B cell (primary cell): ENCODE measurements around the gene PIM3. TPM values are rescaled to one million over a fixed set of nuclear protein-coding genes. Genes with fewer than 3 reads are reported as not detected.

Experiments
- ATAC-seq: fragments of 200-7000 bp; cut with Tn5 transposase; one replicate; pipeline ENCODE4 v1.10.0; 2021; ENCODE audit warnings: low read depth, mild to moderate bottlenecking, moderate number of reproducible peaks, moderate library complexity
- CTCF ChIA-PET: fragments of 350-600 bp; sonication (Branson Sonifier 250); formaldehyde crosslinking; loops from one replicate; lab custom pipeline; 2021; ENCODE audit warnings: antibody characterized with exemption, inconsistent platforms; lab: Charles Lee
- POLR2A ChIA-PET: fragments of 350-600 bp; sonication (Branson Sonifier 250); formaldehyde crosslinking; loops from one replicate; lab custom pipeline; 2021; ENCODE audit warnings: antibody characterized with exemption; lab: Charles Lee
- DNase-seq: peaks from one replicate; pipeline ENCODE4 v3.0.0; 2013
- H2AFZ ChIP-seq: 2 replicates; pipeline ENCODE4 v1.6.1; 2012; ENCODE audit warnings: mild to moderate bottlenecking, low read depth, low read length; ENCODE audit not compliant: insufficient read depth, poor library complexity, severe bottlenecking
- H3K27ac ChIP-seq, 2 donors: 1 replicate in 1 of 2; 2 replicates in 1 of 2; pipeline ENCODE4 v1.5.1; 2012 to 2013; ENCODE audit warnings: low read length in 2 of 2, mild to moderate bottlenecking in 2 of 2, moderate library complexity in 1 of 2
- H3K27me3 ChIP-seq, 4 experiments: fragments of 200-600 bp in 1 of 4; sonication (generic) in 1 of 4; replicated peaks in 1 of 4; 1 replicate in 2 of 4; 2 replicates in 2 of 4; pipeline versions ENCODE4 v1.6.1 to v1.7.0; 2013 to 2016; ENCODE audit warnings: low read length in 3 of 4, mild to moderate bottlenecking in 2 of 4, mixed read lengths in 1 of 4, moderate library complexity in 1 of 4; ENCODE audit not compliant: insufficient read depth in 4 of 4, control insufficient read depth in 3 of 4; ENCODE audit errors: control extremely low read depth in 1 of 4
- H3K36me3 ChIP-seq, 2 experiments: replicated peaks in 1 of 2; 1 replicate in 1 of 2; 2 replicates in 1 of 2; pipeline versions ENCODE4 v1.6.1 to v1.7.1; 2013; ENCODE audit warnings: low read length in 1 of 2; ENCODE audit not compliant: insufficient read depth in 2 of 2, control insufficient read depth in 1 of 2; ENCODE audit errors: control extremely low read depth in 1 of 2, extremely low read depth in 1 of 2
- H3K4me1 ChIP-seq, 2 donors: fragments of 200-600 bp in 1 of 2; sonication (generic) in 1 of 2; 1 replicate in 1 of 2; 2 replicates in 1 of 2; pipeline versions ENCODE4 v1.5.1 to v1.6.1; 2013 to 2017; ENCODE audit warnings: low read length in 2 of 2; ENCODE audit not compliant: control insufficient read depth in 2 of 2, insufficient read depth in 2 of 2
- H3K4me2 ChIP-seq: replicated peaks from 2 replicates; pipeline ENCODE3; 2012; ENCODE audit warnings: mild to moderate bottlenecking, low read depth, low read length; ENCODE audit not compliant: poor library complexity, severe bottlenecking
- H3K4me3 ChIP-seq, 5 experiments: fragments of 200-600 bp in 1 of 5; sonication (generic) in 1 of 5; 1 replicate in 3 of 5; 2 replicates in 2 of 5; pipeline versions ENCODE4 v1.5.1 to v1.7.0; 2011 to 2016; ENCODE audit warnings: low read length in 4 of 5, mild to moderate bottlenecking in 4 of 5, low read depth in 2 of 5, control low read depth in 1 of 5, moderate library complexity in 1 of 5; ENCODE audit not compliant: insufficient read depth in 1 of 5; ENCODE audit errors: control extremely low read depth in 1 of 5, extremely low read depth in 1 of 5
- H3K79me2 ChIP-seq: fragments of 200-600 bp; sonication (generic); one replicate; pipeline ENCODE4 v1.6.0; 2016; ENCODE audit warnings: low read length; ENCODE audit not compliant: control insufficient read depth, insufficient read depth
- H3K9ac ChIP-seq: fragments of 200-600 bp; sonication (generic); 2 replicates; pipeline ENCODE4 v1.6.1; 2017; ENCODE audit warnings: mild to moderate bottlenecking, low read length, moderate library complexity
- H3K9me3 ChIP-seq, 3 donors: one replicate each; pipeline versions ENCODE4 v1.6.1 to v1.7.1; 2013; ENCODE audit warnings: low read length in 2 of 3; ENCODE audit not compliant: control insufficient read depth in 2 of 3, insufficient read depth in 1 of 3; ENCODE audit errors: control extremely low read depth in 1 of 3
- H4K20me1 ChIP-seq: 2 replicates; pipeline ENCODE4 v1.6.0; 2012; ENCODE audit warnings: mild to moderate bottlenecking, low read length; ENCODE audit not compliant: insufficient read depth, control insufficient read depth, poor library complexity, severe bottlenecking
- H3K27ac Mint-ChIP-seq: one replicate; pipeline ENCODE4 v1.8.0; 2021; ENCODE audit warnings: mixed read lengths
- H3K27me3 Mint-ChIP-seq: one replicate; pipeline ENCODE4 v1.8.0; 2021; ENCODE audit warnings: mixed read lengths
- H3K4me1 Mint-ChIP-seq: one replicate; pipeline ENCODE4 v1.8.0; 2021; ENCODE audit warnings: mixed read lengths
- H3K4me3 Mint-ChIP-seq: one replicate; pipeline ENCODE4 v1.8.0; 2021; ENCODE audit warnings: mixed read lengths
- H3K9me3 Mint-ChIP-seq: one replicate; pipeline ENCODE4 v1.8.0; 2022; ENCODE audit warnings: mixed read lengths; ENCODE audit not compliant: insufficient read depth
- CTCF ChIP-seq: fragments of 200-600 bp; IDR thresholded peaks from one replicate; pipeline ENCODE4 v1.8.0; 2022; ENCODE audit warnings: antibody characterized with exemption, mild to moderate bottlenecking
- EZH2 ChIP-seq: IDR thresholded peaks from 2 replicates; pipeline ENCODE4 v1.6.1; 2012; ENCODE audit warnings: borderline replicate concordance, low read depth, mild to moderate bottlenecking, moderate library complexity, low read length; ENCODE audit not compliant: insufficient read depth, poor library complexity, severe bottlenecking
- WGBS: methylation state at CpG from one replicate; pipeline ENCODE4 v1.1.5; 2013; ENCODE audit warnings: missing lambda C conversion rate; ENCODE audit not compliant: insufficient coverage; 5-methylcytosine and 5-hydroxymethylcytosine counted together
- intact Hi-C: fragments of 100-400 bp; cut with micrococcal nuclease; formaldehyde crosslinking; loops from one replicate; pipeline ENCODE4 v1.10.0; 2022
- polyA plus RNA-seq: library from polyadenylated mRNA; depleted of rRNA; stranded (reverse); fragments of >200 nt; gene quantifications from 2 replicates; pipeline ENCODE4 v1.2.3, GENCODE V29; 2012
- total RNA-seq, 2 donors: library from RNA; stranded (reverse); fragments of 120-200 nt in 1 of 2; gene quantifications; 1 replicate in 1 of 2; 2 replicates in 1 of 2; pipeline versions ENCODE4 v1.2.3 to v1.2.4, GENCODE V29; 2013 to 2022

PIM3 gene
- total and polyA plus RNA-seq, 2 donors (not counting 1 experiment from before 2014, with no cell fraction given): 74.6 to 128 TPM

DNA sequence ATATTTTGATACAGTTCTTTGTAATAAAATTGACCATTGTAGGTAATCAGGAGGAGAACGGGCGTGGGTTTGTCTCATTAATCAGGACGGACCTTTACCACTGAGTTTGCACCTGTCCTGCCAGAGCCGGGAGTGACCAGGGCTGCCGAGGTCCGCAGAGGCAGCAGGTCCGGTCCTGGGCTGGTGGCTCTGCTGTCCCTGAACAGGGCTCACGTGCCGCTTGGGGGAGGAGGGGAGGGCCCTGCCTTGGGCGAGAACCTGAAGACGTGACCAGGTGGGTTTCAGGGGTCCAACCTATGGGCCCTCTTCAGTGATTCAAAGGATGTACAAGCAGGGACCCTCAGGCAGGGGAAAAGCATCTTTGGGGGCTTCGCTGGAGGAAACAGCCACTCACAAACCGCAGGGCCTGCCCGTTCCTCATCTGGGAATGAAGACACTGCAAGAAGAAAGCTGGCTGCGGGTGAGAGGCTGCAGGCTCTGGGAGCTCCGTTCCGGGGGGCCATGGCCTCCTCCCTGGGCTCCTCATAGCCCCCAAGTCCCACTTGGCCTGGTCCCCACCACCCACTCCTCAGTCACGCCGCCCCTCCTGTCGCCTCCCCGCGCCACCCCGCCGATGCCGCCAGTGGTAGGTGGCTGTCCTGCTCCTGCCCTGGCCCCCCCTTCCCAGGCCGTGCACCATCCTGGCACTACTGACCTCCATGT, 32.9 kb upstream of the PIM3 start:
- Mint-ChIP-seq H3K4me1 (peaks cover 63% of the 10 kb centered on the region), H3K27me3 (no peaks in the 10 kb centered on the region), H3K4me3 (peak overlapping the region; percentile 61), H3K9me3 (no peaks in the 10 kb centered on the region), H3K27ac (peak overlapping the region; percentile 81)
- peaks cover 65 to 77% of the 10 kb centered on the region in 2 donors for H3K4me1 ChIP-seq
- no peak overlapping the region for H3K9ac ChIP-seq
- DNase-seq (peak; percentile 31), ATAC-seq (no peak)
- no peak overlapping the region for H3K27ac ChIP-seq
- H3K9me3 ChIP-seq: peaks cover 0 to 17% (median 0%) of the 10 kb centered on the region in 3 donors
- ChIA-PET CTCF (interaction anchor here (0.7 to 2.9 kb wide), 3 partner anchors 65 to 160 kb away, joined by 3 to 31 read pairs (median 3); no protein-coding TSS in a partner anchor), POLR2A (interaction anchor here (0.7 kb wide), 1 partner anchor 35 kb away, joined by 3 read pairs; no protein-coding TSS in a partner anchor)
- H3K4me3 ChIP-seq: no peak overlapping the region
- peaks cover 0 to 3% of the 10 kb centered on the region in 2 experiments for H3K36me3 ChIP-seq
- no peak overlapping the region for H2AFZ ChIP-seq
- no peak overlapping the region for H3K4me2 ChIP-seq
- H4K20me1 ChIP-seq: no peaks in the 10 kb centered on the region
- WGBS: 98% methylated on average over 24 of the region's 26 CpGs
- TF ChIP-seq CTCF (no peak), EZH2 (no peak)
- intact Hi-C loops: loop anchor here (5.0 kb wide), 2 partner anchors 100 to 280 kb away; partner anchors contain the start of gene BRD1
- no peaks in the 10 kb centered on the region for H3K27me3 ChIP-seq
- no peaks in the 10 kb centered on the region for H3K79me2 ChIP-seq

DNA sequence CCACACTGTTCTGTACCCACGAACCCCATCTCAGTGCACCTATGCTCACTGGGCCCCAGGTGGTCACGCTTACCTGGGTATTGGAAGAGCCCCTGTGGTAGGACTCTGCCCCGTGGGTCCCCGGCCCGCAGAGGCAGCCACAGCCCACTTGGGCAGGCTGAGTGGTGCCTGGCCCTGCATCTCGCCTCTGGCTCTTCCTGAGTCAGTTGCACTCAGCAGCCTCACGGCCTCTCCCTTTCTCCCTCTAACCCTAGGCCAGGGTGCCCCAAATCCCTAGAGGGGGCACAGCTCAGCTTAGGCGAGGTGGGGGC, 32.4 kb upstream of the PIM3 start:
- H3K36me3 ChIP-seq: peaks cover 0 to 3% of the 10 kb centered on the region in 2 experiments
- no peak overlapping the region for H3K27ac ChIP-seq
- TF ChIP-seq CTCF: no peak
- no peak for TF ChIP-seq EZH2
- H3K27me3 ChIP-seq: no peaks in the 10 kb centered on the region
- Mint-ChIP-seq H3K27ac (peak overlapping the region; percentile 73), H3K9me3 (no peaks in the 10 kb centered on the region), H3K4me1 (peaks cover 67% of the 10 kb centered on the region), H3K27me3 (no peaks in the 10 kb centered on the region), H3K4me3 (peak overlapping the region; percentile 10)
- intact Hi-C loops: loop anchor here (5.0 kb wide), 2 partner anchors 101 to 279 kb away; partner anchors contain the start of gene BRD1
- WGBS: 81% methylated on average over 8 of the region's 8 CpGs
- DNase-seq (peak; percentile 40), ATAC-seq (no peak)
- H4K20me1 ChIP-seq: no peaks in the 10 kb centered on the region
- H3K9me3 ChIP-seq: peaks cover 0 to 17% (median 0%) of the 10 kb centered on the region in 3 donors
- peaks cover under 1% of the 10 kb centered on the region for H3K79me2 ChIP-seq
- H3K4me2 ChIP-seq: no peak overlapping the region
- no peak overlapping the region for H3K9ac ChIP-seq
- no peak overlapping the region for H3K4me3 ChIP-seq
- ChIA-PET CTCF (interaction anchor here (0.5 to 2.9 kb wide), 2 partner anchors 102 to 200 kb away, joined by 6 to 31 read pairs; no protein-coding TSS in a partner anchor), POLR2A (interaction anchor here (0.7 kb wide), 1 partner anchor 34 kb away, joined by 3 read pairs; no protein-coding TSS in a partner anchor)
- H2AFZ ChIP-seq: no peak overlapping the region
- peaks cover 67 to 79% of the 10 kb centered on the region in 2 donors for H3K4me1 ChIP-seq
